Neural cell (in vitro differentiated cells): Measurements from ENCODE around the gene DDX31. TPM values are rescaled to one million over a fixed set of nuclear protein-coding genes. Genes with fewer than 3 reads are reported as not detected.

Experiments
- H2AFZ ChIP-seq: fragments of 200-600, 300-800 bp; sonication (generic), shearing (Covaris generic); 2 replicates; pipeline ENCODE4 v1.6.0; 2014; ENCODE audit warnings: low read depth, mild to moderate bottlenecking, antibody characterized with exemption, low read length, moderate library complexity
- H3F3A ChIP-seq: fragments of 200-600 bp; shearing (Covaris generic); 2 replicates; pipeline ENCODE4 v1.6.1; 2016; ENCODE audit warnings: mild to moderate bottlenecking, moderate library complexity, mixed read lengths, antibody characterized with exemption, low read length; ENCODE audit not compliant: insufficient read depth, poor library complexity, severe bottlenecking
- H3K27ac ChIP-seq: fragments of 200-600, 300-800 bp; sonication (generic), shearing (Covaris generic); 2 replicates; pipeline ENCODE4 v1.5.1; 2014; ENCODE audit warnings: mild to moderate bottlenecking, low read length, moderate library complexity
- H3K27me3 ChIP-seq: fragments of 300-800, 200-600 bp; sonication (generic), shearing (Covaris generic); 2 replicates; pipeline ENCODE4 v1.6.0; 2014; ENCODE audit warnings: mild to moderate bottlenecking, low read depth, low read length, moderate library complexity; ENCODE audit not compliant: insufficient read depth
- H3K36me3 ChIP-seq: fragments of 300-800, 200-600 bp; sonication (generic), shearing (Covaris generic); 2 replicates; pipeline ENCODE4 v1.5.1; 2014; ENCODE audit warnings: mild to moderate bottlenecking, antibody characterized with exemption, low read length, moderate library complexity; ENCODE audit not compliant: insufficient read depth
- H3K4me2 ChIP-seq: fragments of 300-800, 200-600 bp; sonication (generic), shearing (Covaris generic); 2 replicates; pipeline ENCODE4 v1.6.0; 2014; ENCODE audit warnings: mild to moderate bottlenecking, low read length
- H3K4me3 ChIP-seq: fragments of 300-800, 200-600 bp; sonication (generic), shearing (Covaris generic); 2 replicates; pipeline ENCODE4 v1.5.1; 2014; ENCODE audit warnings: mild to moderate bottlenecking, low read length, moderate library complexity
- H3K79me2 ChIP-seq: fragments of 200-600 bp; shearing (Covaris generic); replicated peaks from 2 replicates; pipeline ENCODE4 v1.6.0; 2014; ENCODE audit warnings: mild to moderate bottlenecking, low read length, moderate library complexity; ENCODE audit not compliant: insufficient read depth
- H3K9ac ChIP-seq: fragments of 300-800, 200-600 bp; sonication (generic), shearing (Covaris generic); 2 replicates; pipeline ENCODE4 v1.6.1; 2016; ENCODE audit warnings: mild to moderate bottlenecking, low read length, mixed read lengths
- H3K9me2 ChIP-seq: fragments of 200-600 bp; shearing (Covaris generic); 2 replicates; pipeline ENCODE4 v1.6.1; 2016; ENCODE audit warnings: mild to moderate bottlenecking, low read length, mixed read lengths; ENCODE audit not compliant: insufficient read depth
- H3K9me3 ChIP-seq: fragments of 200-600, 300-800 bp; sonication (generic), shearing (Covaris generic); 2 replicates; pipeline ENCODE4 v1.6.1; 2016; ENCODE audit warnings: mild to moderate bottlenecking, mixed run types, low read length, moderate library complexity, mixed read lengths
- H4K20me1 ChIP-seq: fragments of 200-600 bp; shearing (Covaris generic); 2 replicates; pipeline ENCODE4 v1.6.1; 2016; ENCODE audit warnings: mild to moderate bottlenecking, mixed run types; ENCODE audit not compliant: insufficient read depth
- CTCF ChIP-seq: fragments of 450-650 bp; IDR thresholded peaks from 2 replicates; pipeline ENCODE4 v1.5.1; 2014; ENCODE audit warnings: antibody characterized with exemption, mild to moderate bottlenecking, moderate library complexity; ENCODE audit not compliant: poor library complexity, severe bottlenecking
- EP300 ChIP-seq: fragments of 450-650 bp; conservative IDR thresholded peaks from 2 replicates; pipeline ENCODE4 v1.6.1; 2014; ENCODE audit warnings: antibody characterized with exemption, mild to moderate bottlenecking, moderate library complexity; ENCODE audit not compliant: poor library complexity, severe bottlenecking
- EZH2 ChIP-seq: fragments of 200-600, 300-800 bp; shearing (Covaris generic), sonication (generic); IDR thresholded peaks from 2 replicates; pipeline ENCODE4 v1.6.1; 2014; ENCODE audit warnings: antibody characterized with exemption, low read length, borderline replicate concordance, mild to moderate bottlenecking; ENCODE audit not compliant: insufficient read depth, poor library complexity, severe bottlenecking
- MXI1 ChIP-seq: fragments of 450-650 bp; conservative IDR thresholded peaks from 2 replicates; pipeline ENCODE4 v1.6.1; 2014; ENCODE audit warnings: antibody characterized with exemption, mild to moderate bottlenecking; ENCODE audit not compliant: poor library complexity, severe bottlenecking
- POLR2AphosphoS5 ChIP-seq: IDR thresholded peaks from 2 replicates; pipeline ENCODE4 v1.6.1; 2012
- RAD21 ChIP-seq: fragments of 450-650 bp; conservative IDR thresholded peaks from 2 replicates; pipeline ENCODE4 v1.6.1; 2014; ENCODE audit warnings: antibody characterized with exemption, mild to moderate bottlenecking, moderate library complexity
- REST ChIP-seq: IDR thresholded peaks from 2 replicates; pipeline ENCODE4 v1.6.1; 2012; ENCODE audit warnings: borderline replicate concordance
- TAF1 ChIP-seq: IDR thresholded peaks from 2 replicates; pipeline ENCODE4 v1.6.1; 2012; ENCODE audit warnings: low read depth
- polyA plus RNA-seq: library from polyadenylated mRNA; depleted of rRNA; stranded (reverse); fragments of >200 nt; gene quantifications from 2 replicates; pipeline ENCODE4 v1.2.3, GENCODE V29; 2014

Gene DDX31
- polyA plus RNA-seq, 1 donor from 2014 or later: 12.8 TPM

- Histone ChIP-seq H3K36me3 (no peaks in the 10 kb centered on the region), H3K4me3 (no peak overlapping the region), H3F3A (no peaks in the 10 kb centered on the region), H3K9me2 (no peaks in the 10 kb centered on the region), H3K79me2 (no peaks in the 10 kb centered on the region), H3K9ac (no peak overlapping the region), H4K20me1 (no peaks in the 10 kb centered on the region), H2AFZ (no peak overlapping the region), H3K27ac (no peak overlapping the region), H3K9me3 (no peaks in the 10 kb centered on the region), H3K27me3 (peaks cover 100% of the 10 kb centered on the region), H3K4me2 (no peak overlapping the region)
- no peak for TF ChIP-seq CTCF
- TF ChIP-seq TAF1: no peak
- TF ChIP-seq EP300: no peak
- peak; percentile 9 for TF ChIP-seq POLR2AphosphoS5
- no peak for TF ChIP-seq MXI1
- TF ChIP-seq REST: no peak
These were observed 84.9 kb downstream of the DDX31 start for GRCh38 chr9:132584601-132585560.

GRCh38 chr9:132583584-132584304, 86.0 kb downstream of the DDX31 start:
- Histone ChIP-seq H3F3A (no peaks in the 10 kb centered on the region), H3K4me2 (no peak overlapping the region), H3K27ac (no peak overlapping the region), H3K4me3 (no peak overlapping the region), H2AFZ (no peak overlapping the region), H3K9me3 (no peaks in the 10 kb centered on the region), H4K20me1 (no peaks in the 10 kb centered on the region), H3K9me2 (no peaks in the 10 kb centered on the region), H3K79me2 (no peaks in the 10 kb centered on the region), H3K27me3 (peaks cover 100% of the 10 kb centered on the region), H3K9ac (no peak overlapping the region), H3K36me3 (no peaks in the 10 kb centered on the region)
- TF ChIP-seq REST (no peak), RAD21 (no peak), POLR2AphosphoS5 (peak; percentile 55), EZH2 (no peak)
